ENCODE data around the gene TIMM22. TPM values are rescaled to one million over a fixed set of nuclear protein-coding genes. Genes with fewer than 3 reads are reported as not detected.

TIMM22 gene
- polyA plus RNA-seq, 3 donors, result 3.2 to 13.6 (median 13.1) TPM

DNA sequence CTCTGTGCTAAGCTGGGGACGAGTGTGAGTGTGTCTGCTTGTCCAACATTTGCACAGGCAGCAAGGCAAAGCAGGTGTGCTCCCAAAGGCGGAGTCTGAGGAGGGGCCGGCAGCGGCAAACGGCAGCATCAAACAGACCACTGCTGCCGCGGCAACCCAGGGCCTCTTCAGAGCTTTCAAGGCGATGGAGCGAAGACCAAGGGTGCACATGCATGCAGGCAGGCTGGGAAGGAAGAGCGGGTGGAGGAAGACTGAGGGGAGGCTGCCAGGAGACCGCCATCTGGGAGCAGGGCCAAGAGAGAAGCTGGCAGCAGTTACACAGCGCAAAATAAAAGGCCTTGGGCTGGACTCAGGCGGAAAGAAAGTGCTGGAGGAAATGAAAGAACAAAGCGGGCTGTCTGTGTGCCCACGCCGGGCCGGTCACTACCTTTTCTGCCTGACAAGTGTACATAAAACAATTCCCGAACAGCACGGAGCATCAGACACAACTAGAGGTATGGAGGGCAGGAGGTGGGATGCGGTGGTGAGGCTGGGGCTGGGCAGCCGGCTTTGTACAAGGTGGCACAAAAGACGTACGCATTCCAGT, 8.5 kb downstream of the TIMM22 start:
- peaks cover 93% of the 10 kb centered on the region for H4K20me1 ChIP-seq (ENCODE audit: insufficient read depth, low read length)
- H3K4me1 Mint-ChIP-seq, result no peaks in the 10 kb centered on the region
- DNase-seq, result no peak
- H3K27me3 ChIP-seq (ENCODE audit: control insufficient read depth in 2 of 2, insufficient read depth in 2 of 2, low read length in 2 of 2), result no peaks in the 10 kb centered on the region
- no peak overlapping the region for H3K4me3 ChIP-seq (replicated peaks in 1 of 3; ENCODE audit: low read depth in 2 of 3, low read length in 3 of 3)
- peaks cover 0 to 2% (median 0%) of the 10 kb centered on the region in 3 donors for H3K27me3 Mint-ChIP-seq (ENCODE audit: low read depth in 3 of 3)
- peak overlapping the region in 5 of 7 donors; percentile 10 to 70 (median 50) for H3K27ac Mint-ChIP-seq
- H3K36me3 ChIP-seq (replicated peaks in 1 of 2; ENCODE audit: control insufficient read depth in 1 of 2, insufficient read depth in 2 of 2, low read length in 2 of 2), result peaks cover 93 to 99% of the 10 kb centered on the region in 2 donors
- 27% methylated on average over 21 of the region's 23 CpGs for WGBS (ENCODE audit: insufficient coverage)
- H3K4me2 ChIP-seq (replicated peaks; ENCODE audit: extremely low read depth, low read length, poor library complexity, severe bottlenecking), result no peak overlapping the region
- no peaks in the 10 kb centered on the region for H3K79me2 ChIP-seq (ENCODE audit: insufficient read depth, low read length)
- TF ChIP-seq, protein P1, sequence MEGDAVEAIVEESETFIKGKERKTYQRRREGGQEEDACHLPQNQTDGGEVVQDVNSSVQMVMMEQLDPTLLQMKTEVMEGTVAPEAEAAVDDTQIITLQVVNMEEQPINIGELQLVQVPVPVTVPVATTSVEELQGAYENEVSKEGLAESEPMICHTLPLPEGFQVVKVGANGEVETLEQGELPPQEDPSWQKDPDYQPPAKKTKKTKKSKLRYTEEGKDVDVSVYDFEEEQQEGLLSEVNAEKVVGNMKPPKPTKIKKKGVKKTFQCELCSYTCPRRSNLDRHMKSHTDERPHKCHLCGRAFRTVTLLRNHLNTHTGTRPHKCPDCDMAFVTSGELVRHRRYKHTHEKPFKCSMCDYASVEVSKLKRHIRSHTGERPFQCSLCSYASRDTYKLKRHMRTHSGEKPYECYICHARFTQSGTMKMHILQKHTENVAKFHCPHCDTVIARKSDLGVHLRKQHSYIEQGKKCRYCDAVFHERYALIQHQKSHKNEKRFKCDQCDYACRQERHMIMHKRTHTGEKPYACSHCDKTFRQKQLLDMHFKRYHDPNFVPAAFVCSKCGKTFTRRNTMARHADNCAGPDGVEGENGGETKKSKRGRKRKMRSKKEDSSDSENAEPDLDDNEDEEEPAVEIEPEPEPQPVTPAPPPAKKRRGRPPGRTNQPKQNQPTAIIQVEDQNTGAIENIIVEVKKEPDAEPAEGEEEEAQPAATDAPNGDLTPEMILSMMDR (IDR thresholded peaks at IDR 0.05), result no peak
- no peak overlapping the region for H3K4me3 Mint-ChIP-seq
- no peaks in the 10 kb centered on the region for H3K9me3 Mint-ChIP-seq
- peaks cover 72 to 90% of the 10 kb centered on the region in 2 donors for H3K36me3 Mint-ChIP-seq
- H3K4me1 ChIP-seq (ENCODE audit: control insufficient read depth in 1 of 2, insufficient read depth in 2 of 2, low read length in 2 of 2), result no peaks in the 10 kb centered on the region
- H3K9me3 ChIP-seq (replicated peaks in 1 of 2; ENCODE audit: control insufficient read depth in 1 of 2, insufficient read depth in 1 of 2, low read length in 2 of 2), result no peaks in the 10 kb centered on the region
- intact Hi-C loops (cut with micrococcal nuclease), result loop anchor here in 1 of 2 donors (10.0 kb wide), 1 partner anchor 49 kb away; no protein-coding TSS in a partner anchor
- no peak overlapping the region for H3K9ac ChIP-seq (ENCODE audit: insufficient read depth, low read length, poor library complexity, severe bottlenecking)
- no peak overlapping the region for H2AFZ ChIP-seq (ENCODE audit: insufficient read depth, low read depth, low read length, poor library complexity, severe bottlenecking)
- no peak overlapping the region for H3K27ac ChIP-seq (ENCODE audit: low read depth in 1 of 2, low read length in 2 of 2)

DNA sequence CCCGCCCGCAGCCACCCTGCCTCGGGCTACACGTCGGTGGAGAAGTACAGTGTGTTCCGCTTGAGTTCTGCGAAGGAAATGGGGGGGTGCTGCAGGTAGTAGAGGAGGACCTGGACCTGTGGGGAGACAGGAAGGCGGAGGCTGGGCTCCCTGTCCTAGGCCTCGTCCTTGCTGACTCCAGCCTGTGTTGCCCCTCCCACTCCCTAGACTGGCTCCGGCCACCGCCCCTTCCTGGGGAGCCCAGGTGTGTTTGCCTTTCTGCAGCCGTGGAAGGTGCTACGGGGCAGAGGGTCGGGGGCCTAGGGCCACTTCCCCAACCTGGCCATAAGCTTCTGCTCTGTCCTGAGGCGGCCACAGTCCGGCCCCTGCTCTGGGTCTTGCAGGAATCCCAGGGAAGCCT, 9.1 kb downstream of the TIMM22 start:
- WGBS (ENCODE audit: insufficient coverage), result 76% methylated on average over 11 of the region's 16 CpGs
- H3K27ac ChIP-seq (ENCODE audit: low read depth in 1 of 2, low read length in 2 of 2), result no peak overlapping the region
- no peaks in the 10 kb centered on the region for H3K79me2 ChIP-seq (ENCODE audit: insufficient read depth, low read length)
- no peak overlapping the region for H3K4me3 ChIP-seq (replicated peaks in 1 of 3; ENCODE audit: low read depth in 2 of 3, low read length in 3 of 3)
- peaks cover 93 to 99% of the 10 kb centered on the region in 2 donors for H3K36me3 ChIP-seq (replicated peaks in 1 of 2; ENCODE audit: control insufficient read depth in 1 of 2, insufficient read depth in 2 of 2, low read length in 2 of 2)
- Mint-ChIP-seq H3K36me3 (peaks cover 72 to 90% of the 10 kb centered on the region in 2 donors), H3K27me3 (ENCODE audit: low read depth in 3 of 3) (peaks cover 0 to 2% (median 0%) of the 10 kb centered on the region in 3 donors), H3K27ac (peak overlapping the region in 2 of 7 donors; percentile 19 to 74), H3K4me3 (no peak overlapping the region), H3K4me1 (no peaks in the 10 kb centered on the region), H3K9me3 (no peaks in the 10 kb centered on the region)
- H3K4me1 ChIP-seq (ENCODE audit: control insufficient read depth in 1 of 2, insufficient read depth in 2 of 2, low read length in 2 of 2), result no peaks in the 10 kb centered on the region
- H2AFZ ChIP-seq (ENCODE audit: insufficient read depth, low read depth, low read length, poor library complexity, severe bottlenecking), result no peak overlapping the region
- H4K20me1 ChIP-seq (ENCODE audit: insufficient read depth, low read length), result peaks cover 92% of the 10 kb centered on the region
- intact Hi-C loops (cut with micrococcal nuclease), result loop anchor here in 1 of 2 donors (10.0 kb wide), 1 partner anchor 49 kb away; no protein-coding TSS in a partner anchor
- no peaks in the 10 kb centered on the region for H3K27me3 ChIP-seq (ENCODE audit: control insufficient read depth in 2 of 2, insufficient read depth in 2 of 2, low read length in 2 of 2)
- TF ChIP-seq, protein P1 (IDR thresholded peaks at IDR 0.05), result no peak
- no peak overlapping the region for H3K4me2 ChIP-seq (replicated peaks; ENCODE audit: extremely low read depth, low read length, poor library complexity, severe bottlenecking)
- DNase-seq, result no peak
- H3K9ac ChIP-seq (ENCODE audit: insufficient read depth, low read length, poor library complexity, severe bottlenecking), result no peak overlapping the region
- no peaks in the 10 kb centered on the region for H3K9me3 ChIP-seq (replicated peaks in 1 of 2; ENCODE audit: control insufficient read depth in 1 of 2, insufficient read depth in 1 of 2, low read length in 2 of 2)
